CD4-positive, alpha-beta T cell treated with Interleukin-4 for 4 hours (primary cell): ENCODE measurements around the gene GUCY1A1.
"Not testable (repeated sequence)": the region's sequence is repeated elsewhere in the genome, so short reads cannot be mapped to it uniquely, and the experiment has no call there.

ENCODE experiments used
- DNase-seq: peaks from one replicate; pipeline ENCODE4 v3.0.0-alpha.2; 2020

Gene GUCY1A1, protein sequence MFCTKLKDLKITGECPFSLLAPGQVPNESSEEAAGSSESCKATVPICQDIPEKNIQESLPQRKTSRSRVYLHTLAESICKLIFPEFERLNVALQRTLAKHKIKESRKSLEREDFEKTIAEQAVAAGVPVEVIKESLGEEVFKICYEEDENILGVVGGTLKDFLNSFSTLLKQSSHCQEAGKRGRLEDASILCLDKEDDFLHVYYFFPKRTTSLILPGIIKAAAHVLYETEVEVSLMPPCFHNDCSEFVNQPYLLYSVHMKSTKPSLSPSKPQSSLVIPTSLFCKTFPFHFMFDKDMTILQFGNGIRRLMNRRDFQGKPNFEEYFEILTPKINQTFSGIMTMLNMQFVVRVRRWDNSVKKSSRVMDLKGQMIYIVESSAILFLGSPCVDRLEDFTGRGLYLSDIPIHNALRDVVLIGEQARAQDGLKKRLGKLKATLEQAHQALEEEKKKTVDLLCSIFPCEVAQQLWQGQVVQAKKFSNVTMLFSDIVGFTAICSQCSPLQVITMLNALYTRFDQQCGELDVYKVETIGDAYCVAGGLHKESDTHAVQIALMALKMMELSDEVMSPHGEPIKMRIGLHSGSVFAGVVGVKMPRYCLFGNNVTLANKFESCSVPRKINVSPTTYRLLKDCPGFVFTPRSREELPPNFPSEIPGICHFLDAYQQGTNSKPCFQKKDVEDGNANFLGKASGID

DNA sequence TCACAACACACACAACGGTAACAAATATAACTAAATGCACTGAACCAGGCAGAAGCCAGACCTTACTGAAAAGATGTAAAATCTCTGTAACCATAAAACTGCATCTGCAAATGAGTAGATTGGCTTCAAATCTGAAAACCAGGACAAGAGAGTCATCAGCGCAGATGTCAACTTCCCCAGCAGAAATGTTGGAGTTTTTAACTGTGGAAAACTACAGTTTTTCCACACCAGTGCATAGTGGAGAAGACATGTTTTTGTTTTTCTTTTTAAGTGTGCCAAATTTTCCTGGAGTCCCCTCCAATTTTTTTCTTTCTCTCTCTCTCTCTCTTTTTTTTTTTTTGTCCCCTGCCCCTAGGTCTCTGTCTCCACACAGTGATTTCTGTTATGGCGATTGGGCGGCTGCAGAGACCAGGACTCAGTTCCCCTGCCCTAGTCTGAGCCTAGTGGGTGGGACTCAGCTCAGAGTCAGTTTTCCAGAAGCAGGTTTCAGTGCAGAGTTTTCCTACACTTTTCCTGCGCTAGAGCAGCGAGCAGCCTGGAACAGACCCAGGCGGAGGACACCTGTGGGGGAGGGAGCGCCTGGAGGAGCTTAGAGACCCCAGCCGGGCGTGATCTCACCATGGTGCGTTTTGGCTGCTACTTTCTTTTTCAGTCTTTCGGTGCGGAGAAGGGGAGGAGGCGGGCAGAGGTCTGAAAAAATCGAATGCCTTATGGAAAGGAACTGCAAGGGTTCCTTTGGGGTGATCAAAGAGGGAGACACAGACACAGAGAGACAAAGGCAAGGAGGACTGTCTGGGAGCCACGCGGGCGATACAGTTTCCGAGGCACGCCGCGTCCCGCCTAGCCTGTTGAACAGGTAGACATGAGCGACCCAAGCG lies at the start of gene GUCY1A1:
TSS of gene GUCY1A1 (plus strand) at position 505 of the 878 bp plus-strand sequence. CDS start 30,020 bp downstream, outside the sequence.
- no peak for DNase-seq

DNA sequence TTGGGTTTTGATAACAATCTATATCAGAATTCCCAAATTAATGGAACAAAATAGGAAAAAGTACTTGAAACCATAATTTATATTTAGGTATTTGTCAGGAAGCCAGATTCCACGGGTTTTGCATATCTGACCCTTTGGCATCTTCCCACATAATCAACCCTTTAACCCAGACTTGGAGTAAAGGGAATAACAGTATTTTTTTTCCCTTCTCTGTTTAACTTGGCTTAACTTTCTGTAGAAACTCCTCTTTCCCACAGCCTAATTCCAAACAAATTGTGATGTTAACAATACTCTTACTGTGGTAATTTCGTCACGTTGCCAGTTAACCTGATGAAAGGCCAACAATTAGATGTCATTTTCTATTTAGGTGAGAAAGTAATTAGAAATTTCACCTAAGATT lies 49.4 kb upstream of the GUCY1A1 start:
- no peak for DNase-seq

DNA sequence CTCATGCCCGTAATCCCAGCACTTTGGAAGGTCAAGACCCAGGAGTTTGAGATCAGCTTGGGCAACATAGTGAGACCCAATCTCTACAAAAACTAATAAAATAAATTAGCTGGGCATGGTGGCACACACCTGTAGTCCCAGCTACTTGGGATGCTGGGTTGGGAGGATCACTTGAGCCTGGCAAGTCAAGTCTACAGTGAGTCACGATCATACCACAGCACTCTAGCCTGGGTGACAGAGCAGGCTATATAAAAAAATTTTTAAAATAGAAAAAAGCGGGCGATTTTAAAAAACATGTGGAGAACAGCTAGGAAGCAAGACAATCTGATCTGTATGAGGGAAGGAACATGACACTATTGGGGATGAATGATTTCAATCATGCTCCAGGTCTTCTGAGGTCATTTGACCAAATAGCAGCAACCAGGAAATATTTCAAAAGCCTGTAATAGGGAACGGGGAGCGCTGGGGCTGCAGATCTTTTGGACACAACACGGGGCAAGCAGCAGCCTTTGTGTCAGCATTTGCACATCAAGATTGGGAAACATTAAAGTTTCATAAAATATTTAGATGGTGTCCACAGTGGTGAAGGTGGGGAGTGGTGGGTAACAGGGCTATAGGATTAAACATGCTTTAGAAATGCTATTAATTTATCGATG lies 48.3 kb upstream of the GUCY1A1 start:
- DNase-seq = no peak

DNA sequence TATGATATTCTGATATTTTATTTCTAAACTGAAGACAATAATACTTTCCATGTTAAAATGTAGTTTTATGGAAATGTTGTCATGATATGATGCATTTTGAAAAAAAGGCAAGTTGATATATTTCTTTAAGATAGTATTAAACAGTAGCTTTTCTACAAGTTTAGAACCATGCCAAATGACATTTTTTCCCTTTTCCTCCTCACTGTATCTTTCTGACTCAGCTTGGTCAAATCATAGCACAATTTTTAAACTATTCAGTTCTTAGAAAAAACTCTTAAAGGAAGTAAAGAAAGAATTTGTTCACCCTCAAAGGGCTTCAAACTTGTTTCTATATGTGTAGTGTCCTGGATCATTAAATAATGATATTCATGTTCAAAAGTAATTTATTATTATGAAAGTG lies 46.0 kb upstream of the GUCY1A1 start:
- no peak for DNase-seq

DNA sequence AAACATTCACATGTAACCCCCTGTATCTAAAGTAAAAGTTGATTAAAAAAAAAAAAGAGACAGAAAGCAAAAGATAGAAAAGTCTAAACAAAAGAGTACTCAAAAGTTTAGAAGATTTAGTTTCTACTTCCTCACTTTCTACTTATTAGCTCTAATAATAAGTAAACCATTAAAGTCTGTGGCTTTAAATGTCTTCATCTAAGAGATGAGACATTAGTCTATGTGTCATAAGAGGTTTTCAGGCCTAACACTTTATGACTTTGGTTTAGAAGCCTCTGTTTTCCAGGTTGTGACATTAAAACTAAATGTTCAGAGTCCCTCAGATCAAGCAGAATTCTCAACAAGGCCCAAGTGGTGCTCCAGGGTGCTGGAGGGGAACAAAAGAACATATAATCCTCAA lies 42.2 kb upstream of the GUCY1A1 start:
- no peak for DNase-seq

DNA sequence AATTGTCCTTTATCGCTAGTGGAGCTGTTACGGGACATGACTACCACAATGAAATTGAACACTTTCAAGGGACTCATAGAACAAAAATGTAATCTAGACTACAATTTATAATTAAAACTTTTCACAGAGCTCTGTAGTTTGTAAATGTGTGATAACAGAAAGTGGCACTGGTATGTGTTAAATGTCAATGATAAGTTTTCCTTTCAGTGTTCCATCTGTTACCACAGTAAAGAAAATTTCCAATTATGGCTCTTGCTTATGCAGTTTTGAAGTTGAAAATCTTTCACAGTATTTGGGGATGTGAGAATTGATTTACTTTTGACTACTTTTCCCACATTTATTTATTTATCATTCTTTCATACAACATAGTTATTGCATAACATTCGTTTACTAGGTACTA lies 40.1 kb upstream of the GUCY1A1 start:
- no peak for DNase-seq

DNA sequence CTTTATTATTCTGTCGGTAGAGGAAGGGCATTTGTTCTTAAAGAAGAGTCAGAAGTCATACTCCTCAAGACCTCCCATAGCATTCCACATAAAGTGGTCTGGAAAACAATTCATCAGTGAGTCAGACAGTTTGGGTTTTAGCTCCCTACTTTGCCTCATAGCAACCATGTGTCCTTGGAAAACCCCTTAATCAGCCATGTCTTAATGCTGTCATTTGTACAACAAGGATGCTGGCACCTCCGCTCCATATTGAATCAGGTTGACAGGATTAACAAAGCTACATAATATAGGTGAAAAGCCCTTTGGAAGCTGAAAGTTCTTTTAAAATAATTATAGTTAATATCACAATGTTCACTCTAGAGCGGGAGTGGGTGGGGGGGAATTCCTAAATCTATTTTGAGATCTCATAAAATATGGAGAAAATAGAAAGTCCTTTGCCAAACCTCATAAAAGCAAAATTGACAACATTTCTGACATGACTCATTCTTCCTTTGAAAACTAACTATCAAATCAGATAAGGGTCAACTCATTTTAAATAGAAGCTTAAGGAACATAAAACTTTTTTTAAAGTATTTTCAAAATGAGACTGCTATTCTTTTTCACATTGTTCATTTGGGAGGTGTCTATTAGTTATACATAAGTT lies 37.3 kb upstream of the GUCY1A1 start:
- no peak for DNase-seq

DNA sequence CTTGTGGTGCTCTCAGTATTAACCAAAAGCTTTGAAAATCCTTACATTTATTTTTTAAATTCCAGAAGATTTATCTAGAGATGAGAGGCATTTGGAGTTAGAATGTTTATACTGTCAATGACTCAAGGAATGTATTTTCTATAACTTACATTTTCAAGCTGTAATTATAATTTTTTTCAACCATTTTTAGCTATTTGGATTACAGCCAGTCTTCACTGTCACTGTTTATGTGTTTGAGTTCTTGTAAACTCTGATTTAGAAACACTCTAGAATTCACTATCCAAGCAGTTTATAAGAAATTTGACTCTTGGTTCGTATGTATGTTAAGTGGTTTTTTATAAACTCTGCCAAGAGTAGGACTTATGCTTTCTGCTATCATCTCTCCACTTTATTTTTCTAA lies 36.7 kb upstream of the GUCY1A1 start:
- DNase-seq = no peak

DNA sequence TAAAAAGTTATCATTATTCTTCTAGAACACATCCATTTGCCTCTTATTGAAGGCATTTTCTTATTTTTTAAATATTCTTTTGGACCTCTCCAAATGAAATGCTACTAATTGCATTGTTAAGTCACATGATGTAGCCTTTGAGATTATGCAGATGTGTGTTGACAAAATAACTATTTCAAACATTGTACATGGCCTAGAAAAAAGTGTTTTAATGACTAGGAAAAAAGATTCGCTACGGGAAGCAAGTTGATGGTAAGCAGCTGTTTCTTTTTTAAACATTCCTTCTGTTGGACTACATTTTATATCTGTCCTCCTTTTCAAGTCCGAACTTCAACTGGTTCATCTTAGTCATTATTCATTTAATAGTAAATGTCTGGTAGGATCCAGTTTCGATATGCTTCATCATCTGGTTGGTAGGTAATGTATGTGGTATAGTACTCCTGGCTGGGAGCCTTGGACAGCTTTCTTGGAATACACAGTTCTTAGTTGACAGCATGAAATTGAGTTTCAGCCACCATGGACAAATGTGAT lies 34.3 kb upstream of the GUCY1A1 start:
- DNase-seq = no peak

DNA sequence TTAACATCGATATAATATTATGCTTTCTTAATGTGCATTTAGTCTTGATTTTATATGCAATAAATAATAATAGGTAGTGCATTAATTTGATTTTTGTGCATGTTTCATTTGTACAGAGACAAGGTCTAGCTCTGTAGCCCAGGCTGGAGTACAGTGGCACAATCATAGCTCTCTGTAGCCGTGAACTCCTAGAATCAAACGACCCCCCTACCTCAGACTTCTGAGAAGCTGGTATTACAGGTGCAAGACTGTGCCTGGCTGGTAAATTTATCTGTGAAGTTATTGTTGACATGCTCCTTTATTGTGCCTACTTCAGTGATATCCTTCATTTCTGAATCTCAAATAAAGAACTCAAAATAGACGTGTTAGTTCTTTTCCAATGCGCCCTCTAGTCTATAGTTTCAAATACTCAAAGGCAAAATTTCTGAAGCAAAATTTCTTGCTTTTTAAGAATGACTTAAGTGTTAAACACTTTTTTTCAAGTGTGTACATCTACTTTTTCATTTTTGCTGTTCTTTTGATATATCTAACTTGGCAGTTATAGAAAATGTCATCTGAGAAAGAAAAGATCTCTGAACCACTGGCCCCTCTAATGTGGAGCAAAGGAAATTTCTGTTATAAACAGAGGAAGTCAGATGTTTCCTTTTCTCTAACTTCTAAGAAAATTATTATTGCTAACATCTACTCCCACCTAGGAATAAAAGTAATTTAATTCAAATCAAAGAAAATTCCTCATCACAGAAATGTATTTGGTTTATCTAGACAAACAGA lies 28.3 kb upstream of the GUCY1A1 start:
- DNase-seq = no peak

DNA sequence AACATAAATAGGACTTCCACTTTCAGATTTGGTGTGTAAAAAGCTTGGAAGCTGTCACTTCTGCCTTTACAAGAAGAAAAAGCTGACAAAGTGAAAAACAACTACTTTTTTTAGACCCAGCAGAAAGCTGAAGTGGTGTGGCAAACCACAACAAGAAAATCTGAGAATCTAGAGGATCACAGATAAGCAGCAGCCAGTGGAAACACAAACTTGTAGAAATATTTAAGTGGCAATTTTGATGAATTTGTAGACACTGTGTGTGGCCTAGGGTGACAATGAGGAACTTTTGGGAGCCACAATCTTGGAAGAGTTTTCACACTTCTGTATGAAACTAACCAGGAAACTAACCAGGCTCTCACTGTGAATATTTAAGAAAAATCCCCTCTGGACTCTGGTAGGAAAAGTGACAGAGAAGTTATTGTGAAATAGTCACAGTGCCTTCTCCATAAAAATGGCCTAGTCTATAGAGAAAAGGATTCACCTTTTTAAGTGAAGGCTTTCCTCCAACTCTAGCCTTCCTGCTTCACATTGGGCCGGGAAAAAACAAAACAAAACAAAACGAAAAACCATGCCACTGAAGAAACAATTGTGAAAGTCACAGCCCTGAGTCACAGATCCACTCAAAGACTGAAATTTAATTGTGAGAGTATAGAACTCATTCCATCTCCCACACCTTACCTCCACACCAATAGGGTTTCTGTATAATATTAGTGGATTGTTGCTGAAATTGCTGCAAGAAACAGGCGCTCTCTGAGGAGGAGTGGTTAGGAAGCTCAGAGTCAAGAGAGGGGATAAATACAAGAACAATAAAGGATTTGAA lies 26.7 kb upstream of the GUCY1A1 start:
- DNase-seq = peak; percentile 3

DNA sequence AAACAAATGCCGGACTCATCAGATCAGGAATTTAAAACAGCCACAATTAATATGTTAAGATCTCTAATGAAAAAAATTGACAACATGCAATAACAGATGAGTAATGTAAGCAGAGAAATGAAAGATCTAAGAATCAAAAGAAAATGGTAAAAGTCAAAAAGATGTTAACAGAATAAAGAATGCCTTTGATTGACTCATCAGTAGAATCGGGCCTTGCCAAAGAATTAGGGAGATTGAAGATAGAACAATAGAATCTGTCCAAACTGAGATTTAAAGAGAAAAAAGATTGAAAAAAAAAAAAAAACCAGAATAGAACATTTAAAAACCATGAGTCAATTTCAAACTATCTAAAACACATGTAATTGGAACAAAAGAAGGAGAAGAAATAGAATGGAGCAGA lies 25.9 kb upstream of the GUCY1A1 start:
- DNase-seq = no peak

DNA sequence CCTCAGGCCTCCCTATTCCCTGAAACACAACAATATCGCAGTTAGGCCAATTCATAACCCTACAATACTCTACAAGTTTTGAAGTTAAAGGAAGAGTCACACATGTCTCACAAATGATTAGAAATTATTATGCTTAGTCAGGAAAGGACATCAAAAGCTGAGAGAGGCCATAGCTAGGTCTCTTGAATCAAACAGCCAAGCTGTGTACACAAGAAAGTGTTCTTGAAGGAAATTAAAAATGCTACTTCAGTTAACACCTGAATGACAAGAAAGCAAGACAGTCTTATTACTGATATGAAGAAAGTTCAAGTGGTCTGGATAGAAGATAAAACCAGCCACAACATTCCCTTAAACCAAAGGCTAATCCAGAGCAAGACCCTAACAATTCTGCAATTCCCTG lies 23.6 kb upstream of the GUCY1A1 start:
- DNase-seq = no peak

DNA sequence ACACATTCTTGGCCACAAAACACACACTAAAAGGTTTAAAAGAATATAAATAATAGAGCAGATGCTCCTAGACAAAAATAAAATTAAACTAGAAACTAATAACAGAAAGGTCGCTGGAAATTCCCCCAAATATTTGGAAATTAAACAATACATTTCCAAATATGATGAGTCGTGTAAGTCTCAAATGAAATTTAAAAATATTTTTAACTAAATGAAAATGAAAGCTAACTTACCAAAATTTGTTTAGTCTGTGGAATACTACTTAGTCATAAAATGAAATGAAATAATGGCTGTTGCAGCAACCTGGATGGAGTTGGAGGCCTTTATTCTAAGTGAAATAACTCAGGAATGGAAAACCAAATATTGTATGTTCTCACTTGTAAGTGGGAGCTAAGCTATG lies 20.6 kb upstream of the GUCY1A1 start:
- DNase-seq = no peak

DNA sequence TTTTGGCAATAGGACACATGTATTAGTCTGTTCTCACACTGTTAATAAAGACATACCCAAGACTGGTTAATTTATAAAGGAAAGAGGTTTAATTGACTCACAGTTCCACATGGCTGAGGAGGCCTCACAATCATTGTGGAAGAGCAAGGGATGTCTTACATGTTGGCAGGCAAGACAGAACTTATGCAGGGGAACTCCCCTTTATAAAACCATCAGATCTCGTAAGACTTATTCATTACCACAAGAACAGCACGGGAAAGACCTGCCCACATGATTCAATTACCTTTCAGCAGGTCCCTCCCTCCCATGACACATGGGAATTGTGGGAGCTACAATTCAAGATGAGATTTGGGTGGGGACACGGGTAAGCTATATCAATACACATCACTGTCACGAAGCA lies 15.9 kb upstream of the GUCY1A1 start:
- DNase-seq = not testable (repeated sequence)

DNA sequence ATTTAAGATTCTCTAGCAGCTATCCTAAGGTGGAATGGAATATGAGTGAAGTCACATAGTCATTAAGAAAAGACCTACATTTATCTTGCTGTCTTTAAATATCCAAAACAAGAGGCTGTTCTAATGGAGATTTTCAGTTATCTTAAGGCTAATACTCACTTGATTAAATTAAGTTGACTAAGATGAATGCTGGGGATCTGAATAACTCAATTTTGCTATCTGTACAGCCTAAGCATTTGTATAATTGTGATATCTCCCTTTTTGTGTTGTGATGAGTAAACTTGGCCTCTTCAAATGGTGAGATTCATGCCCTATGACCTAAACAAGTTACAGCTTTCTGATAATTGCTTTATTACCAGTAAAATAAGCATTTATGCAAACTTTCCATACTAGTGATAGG lies 13.6 kb upstream of the GUCY1A1 start:
- no peak for DNase-seq

DNA sequence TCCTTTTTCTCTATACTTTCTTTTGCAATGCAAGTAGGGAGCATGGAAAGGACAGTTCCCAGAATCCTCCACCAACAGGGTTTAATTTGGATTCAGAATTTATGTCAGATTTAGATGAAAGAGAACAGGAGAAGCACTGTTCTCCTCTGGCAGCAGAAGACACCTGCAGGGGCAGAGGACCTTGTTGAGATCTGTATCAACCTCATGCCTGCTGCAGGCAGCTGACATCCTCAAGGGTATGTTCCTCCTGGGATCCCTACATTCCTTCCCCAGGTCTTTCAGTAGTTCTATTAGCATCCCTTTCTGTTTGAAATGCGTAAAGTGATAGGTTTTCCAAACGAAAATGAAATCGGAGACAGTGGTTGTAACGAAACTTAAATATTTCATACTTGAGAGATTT lies 10.6 kb upstream of the GUCY1A1 start:
- DNase-seq = no peak

DNA sequence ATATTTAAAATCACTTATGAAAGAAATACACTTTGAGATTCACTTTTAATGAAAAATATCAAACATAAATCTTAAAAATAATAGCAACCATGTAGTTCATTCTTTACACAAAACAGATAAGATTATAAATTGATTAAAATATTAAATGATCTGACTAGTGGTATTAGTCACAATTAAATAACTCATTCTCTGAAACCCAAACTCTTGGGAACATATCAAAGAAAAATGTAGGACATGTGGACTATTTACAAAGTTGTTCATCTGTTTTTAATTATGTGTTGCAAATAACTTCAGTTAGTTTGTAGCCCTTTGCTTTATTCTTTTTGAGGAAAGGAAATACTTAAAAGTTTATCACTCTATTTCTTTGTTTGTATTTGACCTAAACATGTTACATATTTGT lies 9.5 kb upstream of the GUCY1A1 start:
- no peak for DNase-seq

DNA sequence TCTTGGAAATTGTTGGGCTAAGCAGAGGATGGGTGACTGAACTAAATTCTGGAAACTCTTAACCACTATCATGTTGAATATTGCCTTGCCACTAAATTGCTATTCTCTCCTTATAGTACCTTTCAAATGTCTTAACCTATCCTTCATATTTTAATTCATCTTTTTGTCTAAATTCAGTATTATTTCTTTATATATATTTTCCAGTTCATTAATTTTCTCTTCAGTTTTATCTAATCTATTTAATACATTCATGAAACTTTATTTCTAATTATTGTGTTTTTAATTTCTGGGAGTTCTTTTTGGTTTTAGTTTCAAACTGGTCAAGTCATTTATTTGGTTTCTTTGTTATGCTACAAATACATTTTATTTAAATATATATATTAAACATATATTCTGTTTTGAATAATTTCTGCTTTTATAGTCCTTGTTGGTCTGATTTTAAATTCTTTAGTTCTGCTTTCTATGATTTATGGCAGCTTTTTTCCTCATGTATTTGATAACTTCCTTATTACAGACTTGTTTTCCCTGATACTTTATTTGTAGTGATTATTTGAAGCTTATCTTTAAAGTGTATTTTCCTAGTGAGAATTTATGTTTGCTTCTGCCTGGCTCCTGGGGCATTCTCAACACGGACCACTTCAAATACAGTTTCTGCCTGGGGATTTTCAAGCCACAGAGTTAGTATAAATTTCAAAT lies 8.5 kb upstream of the GUCY1A1 start:
- DNase-seq = no peak

DNA sequence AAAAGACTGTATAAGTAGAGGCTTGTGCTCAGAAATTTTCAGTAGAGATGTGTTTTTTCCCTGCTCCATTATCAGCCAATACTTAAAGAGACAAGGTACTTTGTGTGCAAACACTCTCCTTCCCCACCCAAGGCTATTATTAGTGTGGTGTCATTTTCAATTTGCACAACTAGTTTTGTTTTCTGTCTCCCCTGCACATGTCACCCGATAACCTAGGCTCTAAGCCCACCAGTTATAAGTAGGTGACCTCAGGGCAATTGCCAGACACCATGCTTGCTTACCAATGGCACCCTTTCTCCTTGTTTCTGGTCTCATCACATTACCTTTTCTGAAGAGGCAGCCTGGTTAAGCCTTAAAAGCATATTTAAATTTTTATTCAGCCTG lies 8.0 kb upstream of the GUCY1A1 start:
- DNase-seq = no peak
